RWPE2 (cell line): ENCODE results near the gene GAS2.

Experiments used
- ATAC-seq: fragments of 200-7000 bp; cut with Tn5 transposase; 3 replicates; pipeline ENCODE4 v1.9.1; 2021; ENCODE audit warnings: low read depth
- DNase-seq: peaks from one replicate; pipeline ENCODE4 v3.0.0-alpha.2; 2020; ENCODE audit warnings: low spot score
- H3K27ac ChIP-seq: fragments of 450-650 bp; 2 replicates; pipeline ENCODE4 v1.5.1; 2017; ENCODE audit warnings: mild to moderate bottlenecking; ENCODE audit not compliant: poor library complexity, severe bottlenecking
- H3K27me3 ChIP-seq: fragments of 250-450 bp; sonication (Bioruptor Pico); 2 replicates; pipeline ENCODE4 v1.5.1; 2021; ENCODE audit warnings: mild to moderate bottlenecking, moderate library complexity; ENCODE audit not compliant: insufficient read depth, poor library complexity, severe bottlenecking
- H3K36me3 ChIP-seq: fragments of 250-450 bp; sonication (Bioruptor Pico); 2 replicates; pipeline ENCODE4 v1.5.1; 2020; ENCODE audit warnings: low read depth, mild to moderate bottlenecking, moderate library complexity
- H3K4me1 ChIP-seq: fragments of 250-450 bp; sonication (Bioruptor Pico); 2 replicates; pipeline ENCODE4 v1.5.1; 2021; ENCODE audit warnings: mild to moderate bottlenecking, moderate library complexity; ENCODE audit not compliant: insufficient read depth, poor library complexity, severe bottlenecking
- H3K4me3 ChIP-seq: fragments of 250-450 bp; sonication (Bioruptor Pico); 2 replicates; pipeline ENCODE4 v1.5.1; 2021; ENCODE audit warnings: mild to moderate bottlenecking, moderate library complexity; ENCODE audit not compliant: severe bottlenecking
- H3K9me3 ChIP-seq: fragments of 250-450 bp; sonication (Bioruptor Pico); 2 replicates; pipeline ENCODE4 v1.5.1; 2021; ENCODE audit warnings: mild to moderate bottlenecking, moderate library complexity; ENCODE audit not compliant: severe bottlenecking
- TF ChIP-seq, protein P1 (sequence below): fragments of 450-650 bp; IDR thresholded peaks from one replicate; pipeline ENCODE4 v1.5.1; 2017; ENCODE audit warnings: mild to moderate bottlenecking, moderate library complexity; ENCODE audit not compliant: poor library complexity, severe bottlenecking

GAS2 gene

DNA sequence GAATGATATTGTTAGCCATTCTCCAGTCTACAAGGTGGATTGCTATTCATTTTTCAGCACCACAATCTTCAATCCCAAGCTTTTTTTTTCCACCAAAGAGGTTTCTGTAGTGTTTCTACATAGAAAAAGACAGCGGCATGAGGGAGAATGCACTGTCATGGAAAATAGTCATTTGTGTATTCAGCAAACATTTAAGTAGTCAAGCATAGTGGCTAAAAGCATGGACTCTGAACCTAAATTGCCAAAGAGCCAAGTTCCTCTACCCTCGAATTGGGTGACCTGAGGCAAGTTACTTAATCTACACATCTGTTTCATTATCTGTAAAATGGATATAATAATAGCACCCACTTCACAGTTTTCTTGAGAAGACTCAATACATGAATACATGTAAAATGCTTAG, 14.2 kb downstream of the GAS2 start:
- no peaks in the 10 kb centered on the region for H3K4me1 ChIP-seq
- TF ChIP-seq, protein P1, sequence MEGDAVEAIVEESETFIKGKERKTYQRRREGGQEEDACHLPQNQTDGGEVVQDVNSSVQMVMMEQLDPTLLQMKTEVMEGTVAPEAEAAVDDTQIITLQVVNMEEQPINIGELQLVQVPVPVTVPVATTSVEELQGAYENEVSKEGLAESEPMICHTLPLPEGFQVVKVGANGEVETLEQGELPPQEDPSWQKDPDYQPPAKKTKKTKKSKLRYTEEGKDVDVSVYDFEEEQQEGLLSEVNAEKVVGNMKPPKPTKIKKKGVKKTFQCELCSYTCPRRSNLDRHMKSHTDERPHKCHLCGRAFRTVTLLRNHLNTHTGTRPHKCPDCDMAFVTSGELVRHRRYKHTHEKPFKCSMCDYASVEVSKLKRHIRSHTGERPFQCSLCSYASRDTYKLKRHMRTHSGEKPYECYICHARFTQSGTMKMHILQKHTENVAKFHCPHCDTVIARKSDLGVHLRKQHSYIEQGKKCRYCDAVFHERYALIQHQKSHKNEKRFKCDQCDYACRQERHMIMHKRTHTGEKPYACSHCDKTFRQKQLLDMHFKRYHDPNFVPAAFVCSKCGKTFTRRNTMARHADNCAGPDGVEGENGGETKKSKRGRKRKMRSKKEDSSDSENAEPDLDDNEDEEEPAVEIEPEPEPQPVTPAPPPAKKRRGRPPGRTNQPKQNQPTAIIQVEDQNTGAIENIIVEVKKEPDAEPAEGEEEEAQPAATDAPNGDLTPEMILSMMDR, result no peak
- DNase-seq, result no peak
- no peak overlapping the region for H3K27ac ChIP-seq
- no peak overlapping the region for H3K4me3 ChIP-seq
- H3K9me3 ChIP-seq, result no peaks in the 10 kb centered on the region
- ATAC-seq, result no peak
- H3K27me3 ChIP-seq, result peaks cover 7% of the 10 kb centered on the region
- no peaks in the 10 kb centered on the region for H3K36me3 ChIP-seq

DNA sequence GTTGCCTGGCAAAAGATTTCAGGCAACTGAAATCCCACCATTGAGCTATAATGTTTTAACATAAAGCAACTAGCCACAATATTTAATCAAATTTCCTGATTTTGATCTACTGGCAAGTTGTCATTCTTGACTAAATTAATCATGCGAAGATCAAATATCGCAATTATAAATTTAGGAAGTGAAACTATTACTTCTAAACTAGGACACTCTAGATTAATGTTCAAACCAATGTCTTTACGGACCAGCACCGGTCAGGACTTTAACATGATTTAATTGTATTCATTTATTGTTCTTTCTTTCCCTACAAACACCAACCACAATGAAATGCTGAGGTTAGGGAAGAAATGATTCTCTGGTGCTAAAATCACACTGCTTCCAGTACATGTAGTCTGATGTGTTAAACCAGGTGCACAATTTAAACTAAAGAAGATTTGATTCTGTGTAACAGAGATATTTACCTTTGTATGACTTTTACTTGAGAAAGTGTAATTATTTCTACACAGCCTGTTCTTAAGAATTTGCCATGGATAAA, 14.9 kb downstream of the GAS2 start:
- DNase-seq (no peak), ATAC-seq (no peak)
- H3K4me3 ChIP-seq, result no peak overlapping the region
- H3K36me3 ChIP-seq, result no peaks in the 10 kb centered on the region
- H3K9me3 ChIP-seq, result no peaks in the 10 kb centered on the region
- H3K27me3 ChIP-seq, result peaks cover 7% of the 10 kb centered on the region
- H3K27ac ChIP-seq, result no peak overlapping the region
- TF ChIP-seq, protein P1, result no peak
- no peaks in the 10 kb centered on the region for H3K4me1 ChIP-seq

DNA sequence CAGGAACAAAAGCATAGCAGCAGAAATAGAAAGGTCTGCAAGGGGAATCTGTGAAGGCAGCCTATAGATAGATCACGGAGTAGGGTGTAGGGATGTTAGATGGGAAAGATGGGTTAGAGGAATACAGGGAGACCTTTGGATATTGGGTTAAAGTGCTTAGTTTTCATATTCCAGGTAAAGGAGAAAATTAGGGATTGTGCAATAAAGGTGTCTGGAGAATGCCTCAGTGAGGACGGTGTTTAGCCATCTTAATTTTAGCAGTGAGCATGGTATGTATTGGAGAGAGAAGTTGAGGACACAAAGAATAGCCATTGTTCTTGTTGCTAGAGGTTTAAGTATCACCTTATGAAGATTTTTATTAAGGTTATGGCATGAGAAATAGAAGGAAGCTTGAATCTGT, 17.7 kb downstream of the GAS2 start:
- Histone ChIP-seq H3K4me3 (no peak overlapping the region), H3K27me3 (no peaks in the 10 kb centered on the region), H3K36me3 (no peaks in the 10 kb centered on the region), H3K4me1 (no peaks in the 10 kb centered on the region), H3K9me3 (no peaks in the 10 kb centered on the region), H3K27ac (no peak overlapping the region)
- no peak for ATAC-seq
- TF ChIP-seq, protein P1, result no peak
- DNase-seq, result no peak

DNA sequence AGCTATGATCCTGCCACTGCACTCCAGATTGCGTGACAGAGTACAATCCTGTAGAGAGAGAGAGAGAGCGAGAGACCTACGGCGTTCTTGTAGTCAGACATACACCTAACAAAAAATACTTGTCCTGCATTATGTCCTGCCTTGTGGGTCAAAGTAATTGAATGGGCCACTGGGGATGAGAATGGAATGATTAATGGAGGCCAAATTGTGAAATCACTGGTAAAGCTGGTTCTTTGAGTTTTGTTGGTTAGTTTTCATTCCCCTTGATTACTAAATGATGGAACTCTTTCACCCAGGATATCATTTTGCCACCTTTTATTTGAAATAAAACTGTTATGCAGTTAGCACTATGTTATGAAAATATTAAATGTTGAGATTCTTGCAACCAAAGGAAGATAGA, 18.7 kb downstream of the GAS2 start:
- no peaks in the 10 kb centered on the region for H3K36me3 ChIP-seq
- no peak for ATAC-seq
- TF ChIP-seq, protein P1, result no peak
- no peak overlapping the region for H3K27ac ChIP-seq
- H3K27me3 ChIP-seq, result no peaks in the 10 kb centered on the region
- H3K4me1 ChIP-seq, result no peaks in the 10 kb centered on the region
- no peak overlapping the region for H3K4me3 ChIP-seq
- H3K9me3 ChIP-seq, result no peaks in the 10 kb centered on the region
- no peak for DNase-seq

DNA sequence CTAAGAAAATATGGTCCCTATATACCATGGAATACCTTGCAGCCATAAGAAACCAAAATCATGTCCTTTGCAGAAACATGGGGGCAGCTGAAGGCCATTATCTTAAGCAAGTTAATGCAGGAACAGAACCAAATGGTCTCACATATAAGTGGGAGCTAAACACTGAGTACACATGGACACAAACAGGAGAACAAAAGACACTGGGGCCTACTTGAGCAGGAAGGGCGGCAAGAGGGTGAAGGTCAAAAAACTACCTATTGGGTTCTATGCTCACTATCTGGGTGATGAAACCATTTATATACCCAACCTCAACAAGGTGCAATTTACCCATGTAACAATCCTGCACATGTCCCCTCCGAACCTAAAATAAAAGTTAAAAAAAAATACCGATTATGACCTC, 22.5 kb downstream of the GAS2 start:
- ATAC-seq (no peak), DNase-seq (no peak)
- no peaks in the 10 kb centered on the region for H3K4me1 ChIP-seq
- no peaks in the 10 kb centered on the region for H3K36me3 ChIP-seq
- H3K27ac ChIP-seq, result no peak overlapping the region
- no peaks in the 10 kb centered on the region for H3K9me3 ChIP-seq
- no peaks in the 10 kb centered on the region for H3K27me3 ChIP-seq
- TF ChIP-seq, protein P1, result no peak
- H3K4me3 ChIP-seq, result no peak overlapping the region
